GM12874 (cell line): ENCODE measurements around the gene MAPKAPK3.

ENCODE experiments used
- TF ChIP-seq, protein P1 (sequence below): IDR thresholded peaks from 2 replicates; pipeline ENCODE4 v1.5.1; 2011; ENCODE audit warnings: low read depth, mild to moderate bottlenecking, control low read depth, low read length, moderate library complexity; ENCODE audit not compliant: insufficient read depth

The MAPKAPK3 gene

GRCh38 chr3:50611464-50612233, 5.3 kb upstream of the MAPKAPK3 start, which contains the start of gene CISH:
Gene CISH, minus strand, starts transcription at chr3:50611774. Its CDS starts 124 bp downstream, at chr3:50611650.
- TF ChIP-seq, protein P1, sequence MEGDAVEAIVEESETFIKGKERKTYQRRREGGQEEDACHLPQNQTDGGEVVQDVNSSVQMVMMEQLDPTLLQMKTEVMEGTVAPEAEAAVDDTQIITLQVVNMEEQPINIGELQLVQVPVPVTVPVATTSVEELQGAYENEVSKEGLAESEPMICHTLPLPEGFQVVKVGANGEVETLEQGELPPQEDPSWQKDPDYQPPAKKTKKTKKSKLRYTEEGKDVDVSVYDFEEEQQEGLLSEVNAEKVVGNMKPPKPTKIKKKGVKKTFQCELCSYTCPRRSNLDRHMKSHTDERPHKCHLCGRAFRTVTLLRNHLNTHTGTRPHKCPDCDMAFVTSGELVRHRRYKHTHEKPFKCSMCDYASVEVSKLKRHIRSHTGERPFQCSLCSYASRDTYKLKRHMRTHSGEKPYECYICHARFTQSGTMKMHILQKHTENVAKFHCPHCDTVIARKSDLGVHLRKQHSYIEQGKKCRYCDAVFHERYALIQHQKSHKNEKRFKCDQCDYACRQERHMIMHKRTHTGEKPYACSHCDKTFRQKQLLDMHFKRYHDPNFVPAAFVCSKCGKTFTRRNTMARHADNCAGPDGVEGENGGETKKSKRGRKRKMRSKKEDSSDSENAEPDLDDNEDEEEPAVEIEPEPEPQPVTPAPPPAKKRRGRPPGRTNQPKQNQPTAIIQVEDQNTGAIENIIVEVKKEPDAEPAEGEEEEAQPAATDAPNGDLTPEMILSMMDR: peak; percentile 77

- TF ChIP-seq, protein P1: no peak
Observed at GRCh38 chr3:50612234-50612882, 4.6 kb upstream of the MAPKAPK3 start.

DNA sequence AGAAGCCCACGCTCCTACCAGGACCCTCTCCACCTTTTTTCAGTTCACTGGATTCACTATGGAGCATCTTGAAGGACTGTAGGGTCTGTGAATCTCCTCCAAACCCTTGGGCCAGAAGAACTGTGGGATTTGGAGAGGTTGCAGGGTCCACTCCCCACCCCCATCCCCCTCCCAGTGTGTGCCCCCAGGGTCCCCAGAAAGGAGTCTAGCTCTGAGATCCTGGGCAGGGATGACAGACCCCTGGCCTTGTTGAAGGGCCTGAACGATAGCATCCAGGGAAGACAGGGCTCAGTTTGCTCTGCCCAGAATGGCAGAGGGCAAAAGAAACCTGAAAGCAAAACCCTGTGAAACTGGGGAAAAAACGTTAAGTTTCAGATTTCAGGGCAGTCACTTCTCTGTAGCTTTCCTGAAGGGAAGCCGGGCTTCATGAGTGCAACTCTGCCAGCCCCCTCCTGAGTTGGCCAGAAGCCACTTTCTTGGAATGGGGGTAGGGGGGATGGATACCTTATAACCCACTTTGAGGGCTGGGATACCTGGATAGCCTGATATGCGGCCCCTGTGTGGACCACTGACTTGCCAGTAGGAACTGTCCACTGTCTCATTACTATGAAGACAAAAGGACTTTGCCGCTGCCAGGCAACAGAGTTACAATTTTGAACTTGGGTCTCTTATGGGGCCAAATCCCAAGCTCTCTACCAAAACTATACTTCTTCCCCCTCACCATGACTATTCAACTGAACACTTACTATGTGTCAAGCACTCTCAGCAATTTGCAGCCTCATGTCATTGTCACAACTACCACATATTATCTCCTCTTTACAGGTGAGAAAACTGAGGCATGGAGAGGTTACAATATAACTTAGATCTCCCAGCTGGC, 3.7 kb upstream of the MAPKAPK3 start:
- TF ChIP-seq, protein P1: no peak

DNA sequence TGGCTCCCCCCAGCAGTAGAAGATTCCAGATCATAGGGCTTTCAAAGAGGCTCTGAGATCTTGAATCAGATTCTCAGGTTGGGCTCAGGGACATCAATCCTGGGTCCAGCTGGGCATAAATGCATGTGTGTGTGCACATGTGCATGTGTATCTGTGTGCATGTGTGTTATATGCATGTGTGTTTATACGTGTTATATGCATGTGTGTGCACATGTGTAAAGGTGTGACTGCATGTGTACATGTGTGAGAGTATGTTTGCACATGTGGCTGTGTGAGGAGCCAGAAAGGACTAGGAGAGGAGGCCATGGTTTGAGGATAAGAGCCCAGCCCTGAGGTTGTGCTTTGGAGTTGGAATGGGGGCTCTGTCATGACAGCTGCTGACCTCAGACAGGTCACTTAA, 1.8 kb upstream of the MAPKAPK3 start:
- TF ChIP-seq, protein P1: no peak

DNA sequence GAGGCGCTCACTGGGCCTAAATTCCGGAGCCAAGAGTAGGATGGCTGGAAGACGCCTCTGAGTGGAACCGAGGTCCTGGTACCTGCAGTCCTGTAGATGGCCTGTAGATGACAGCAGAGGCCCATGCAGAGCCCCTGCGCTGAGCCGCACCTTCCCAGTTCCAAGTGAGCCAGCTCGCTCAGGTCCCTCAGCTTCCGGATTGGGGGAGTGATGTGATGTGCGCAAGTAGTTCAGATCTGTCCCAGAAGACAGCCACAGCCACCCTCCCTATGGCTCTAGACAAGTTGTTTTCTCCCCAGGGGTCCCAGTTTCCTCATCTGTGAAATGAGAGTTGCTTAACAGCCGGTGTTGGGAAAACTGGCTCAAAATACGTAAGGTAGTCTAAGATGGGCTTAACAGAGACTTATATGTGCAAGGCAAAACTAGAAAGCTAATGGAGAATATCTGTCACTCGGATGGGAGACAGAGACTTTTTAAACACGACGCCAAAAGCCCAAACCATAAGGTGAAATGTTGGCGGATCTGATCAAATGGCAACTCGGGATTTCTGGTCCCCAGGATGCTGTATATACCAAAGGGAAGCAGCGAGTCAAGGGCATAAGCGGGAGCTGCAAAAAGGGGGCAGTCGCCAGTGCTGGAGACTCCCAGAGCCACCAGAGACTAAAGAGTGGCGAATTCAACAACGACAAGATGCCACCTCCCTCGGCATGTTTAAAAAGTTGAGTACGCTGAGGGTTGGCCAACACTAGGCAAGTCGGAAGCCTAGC, 765 bp upstream of the MAPKAPK3 start:
- TF ChIP-seq, protein P1: peak; percentile 100

DNA sequence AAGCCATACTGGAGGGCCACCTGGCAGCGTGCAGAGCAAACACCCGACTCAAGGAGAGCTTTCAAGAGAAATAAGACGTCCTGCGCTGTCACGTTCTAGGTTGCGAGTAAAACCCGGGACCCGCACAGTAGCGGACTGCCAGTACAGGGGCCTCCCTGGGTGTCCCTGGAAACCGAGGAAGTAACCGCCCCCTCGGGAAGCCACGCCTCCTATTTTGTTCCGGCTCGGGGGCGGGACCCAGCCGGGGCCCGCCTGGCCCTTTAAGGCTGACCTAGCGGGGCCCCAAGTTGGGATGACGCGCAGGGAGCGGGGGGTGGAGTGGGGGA, 218 bp upstream of the MAPKAPK3 start:
- TF ChIP-seq, protein P1: no peak

- TF ChIP-seq, protein P1: no peak
Observed at GRCh38 chr3:50617911-50618481, 1.0 kb downstream of the MAPKAPK3 start.
